PC-9 (cell line): Measurements from ENCODE around the gene STK39. TPM values are rescaled to one million over a fixed set of nuclear protein-coding genes. Genes with fewer than 3 reads are reported as not detected.

ENCODE experiments used
- BruUV-seq: library from RNA; stranded (reverse); fragments of 400-500 nt; replicated peaks from 2 replicates; lab custom pipeline; 2021; lab: Mats Ljungman, UMichigan
- CTCF ChIA-PET: fragments of 300-600 bp; sonication (Branson Sonifier 250); formaldehyde crosslinking; loops from one replicate; lab custom pipeline; 2022; ENCODE audit warnings: antibody characterized with exemption; lab: Charles Lee
- POLR2A ChIA-PET: fragments of 300-600 bp; sonication (Branson Sonifier 250); formaldehyde crosslinking; loops from one replicate; lab custom pipeline; 2022; ENCODE audit warnings: antibody characterized with exemption; ENCODE audit not compliant: unreplicated experiment; lab: Charles Lee
- DNase-seq, 2 experiments: peaks; one replicate each; pipeline versions ENCODE4 v3.0.0 to v3.0.0-alpha.2; 2015 to 2022; ENCODE audit warnings: mixed read lengths in 1 of 2
- H2AFZ ChIP-seq: fragments of 200-600 bp; sonication (generic); 2 replicates; pipeline ENCODE4 v1.8.1; 2017; ENCODE audit warnings: antibody characterized with exemption
- H3F3A ChIP-seq: fragments of 200-600 bp; sonication (generic); 2 replicates; pipeline ENCODE4 v1.8.1; 2017; ENCODE audit warnings: antibody characterized with exemption, mild to moderate bottlenecking, low read depth; ENCODE audit not compliant: insufficient read depth
- H3K27ac ChIP-seq: fragments of 200-600 bp; sonication (generic); 2 replicates; pipeline ENCODE4 v1.6.1; 2016; ENCODE audit warnings: mixed run types
- H3K27me3 ChIP-seq: fragments of 200-600 bp; sonication (generic); 2 replicates; pipeline ENCODE4 v1.6.1; 2016; ENCODE audit warnings: low read depth, mixed run types; ENCODE audit not compliant: insufficient read depth
- H3K36me3 ChIP-seq: fragments of 200-600 bp; sonication (generic); 2 replicates; pipeline ENCODE4 v1.6.1; 2016; ENCODE audit warnings: low read depth, mixed run types
- H3K4me1 ChIP-seq: fragments of 200-600 bp; sonication (generic); replicated peaks from 2 replicates; pipeline ENCODE4 v1.6.1; 2016; ENCODE audit warnings: mixed run types; ENCODE audit not compliant: insufficient read depth
- H3K4me2 ChIP-seq: fragments of 200-600 bp; sonication (generic); 2 replicates; pipeline ENCODE4 v1.6.1; 2017; ENCODE audit warnings: mixed run types
- H3K4me3 ChIP-seq: fragments of 200-600 bp; sonication (generic); 2 replicates; pipeline ENCODE4 v1.6.1; 2016; ENCODE audit warnings: mixed run types
- H3K79me2 ChIP-seq: fragments of 200-600 bp; sonication (generic); 2 replicates; pipeline ENCODE4 v1.6.1; 2017; ENCODE audit warnings: low read depth, mixed run types
- H3K9me2 ChIP-seq: fragments of 200-600 bp; sonication (generic); 2 replicates; pipeline ENCODE4 v1.8.1; 2017; ENCODE audit warnings: mild to moderate bottlenecking; ENCODE audit not compliant: insufficient read depth
- H3K9me3 ChIP-seq: fragments of 200-600 bp; sonication (generic); 2 replicates; pipeline ENCODE4 v1.8.1; 2016; ENCODE audit warnings: low read depth; ENCODE audit not compliant: insufficient read depth
- H4K20me1 ChIP-seq: fragments of 200-600 bp; sonication (generic); 2 replicates; pipeline ENCODE4 v1.8.1; 2017; ENCODE audit not compliant: insufficient read depth
- CTCF ChIP-seq: fragments of 200-600 bp; sonication (generic); conservative IDR thresholded peaks from 2 replicates; pipeline ENCODE4 v1.6.1; 2017; ENCODE audit warnings: mixed run types, antibody characterized with exemption, mild to moderate bottlenecking, moderate library complexity
- EZH2 ChIP-seq: fragments of 200-600 bp; sonication (generic); IDR thresholded peaks from 2 replicates; pipeline ENCODE4 v1.8.0; 2017; ENCODE audit warnings: antibody characterized with exemption, low read depth
- intact Hi-C: fragments of 100-400 bp; cut with micrococcal nuclease; formaldehyde crosslinking; loops from one replicate; pipeline ENCODE4 v1.10.0; 2022; ENCODE audit not compliant: unreplicated experiment
- total RNA-seq: library from RNA; stranded (reverse); gene quantifications from 2 replicates; pipeline ENCODE4 v1.2.3, GENCODE V29; 2021

Gene STK39
- total RNA-seq, 1 experiment from 2014 or later, result 14.5 TPM

GRCh38 chr2:168034616-168035015 lies 212.8 kb downstream of the STK39 start:
- H3K4me3 ChIP-seq, result no peak overlapping the region
- H3K79me2 ChIP-seq, result no peaks in the 10 kb centered on the region; the same call in 1 of the 2 replicates
- intact Hi-C loops, result no loop called here
- no peaks in the 10 kb centered on the region for H3K27me3 ChIP-seq
- CTCF ChIA-PET, result no interaction called here
- no peak overlapping the region for H3K27ac ChIP-seq
- H2AFZ ChIP-seq, result no peak overlapping the region
- no peaks in the 10 kb centered on the region for H3K4me1 ChIP-seq
- no peak overlapping the region for H3K4me2 ChIP-seq
- POLR2A ChIA-PET, result no interaction called here
- H3K9me3 ChIP-seq, result no peaks in the 10 kb centered on the region
- H3K36me3 ChIP-seq, result no peaks in the 10 kb centered on the region
- H3K9me2 ChIP-seq, result no peaks in the 10 kb centered on the region
- H4K20me1 ChIP-seq, result no peaks in the 10 kb centered on the region
- H3F3A ChIP-seq, result no peaks in the 10 kb centered on the region
- no peak for DNase-seq
- no TSS peak for BruUV-seq
- no peak for TF ChIP-seq CTCF
- no peak for TF ChIP-seq EZH2

- Histone ChIP-seq H3K36me3 (no peaks in the 10 kb centered on the region), H3K4me3 (no peak overlapping the region), H3K4me1 (no peaks in the 10 kb centered on the region), H4K20me1 (no peaks in the 10 kb centered on the region), H3K9me3 (no peaks in the 10 kb centered on the region), H3K4me2 (no peak overlapping the region), H3K79me2 (no peaks in the 10 kb centered on the region; the same call in 1 of the 2 replicates), H3K9me2 (no peaks in the 10 kb centered on the region), H3F3A (no peaks in the 10 kb centered on the region), H2AFZ (no peak overlapping the region), H3K27ac (no peak overlapping the region), H3K27me3 (no peaks in the 10 kb centered on the region)
- ChIA-PET POLR2A (no interaction called here), CTCF (no interaction called here)
- BruUV-seq, result no TSS peak
- DNase-seq, result no peak
- intact Hi-C loops, result no loop called here
- TF ChIP-seq CTCF (no peak), EZH2 (no peak)
Observed at GRCh38 chr2:168033966-168034365, 213.4 kb downstream of the STK39 start.

GRCh38 chr2:168032091-168032490 lies 215.3 kb downstream of the STK39 start:
- intact Hi-C loops, result no loop called here
- no peaks in the 10 kb centered on the region for H3K27me3 ChIP-seq
- ChIA-PET CTCF (no interaction called here), POLR2A (no interaction called here)
- no peak for DNase-seq
- H3K9me3 ChIP-seq, result no peaks in the 10 kb centered on the region
- BruUV-seq, result no TSS peak
- no peak for TF ChIP-seq EZH2
- no peak for TF ChIP-seq CTCF
- H4K20me1 ChIP-seq, result no peaks in the 10 kb centered on the region
- H3K79me2 ChIP-seq, result no peaks in the 10 kb centered on the region; the same call in 1 of the 2 replicates
- H3F3A ChIP-seq, result no peaks in the 10 kb centered on the region
- no peak overlapping the region for H3K27ac ChIP-seq
- H3K4me3 ChIP-seq, result no peak overlapping the region
- no peaks in the 10 kb centered on the region for H3K9me2 ChIP-seq
- H2AFZ ChIP-seq, result no peak overlapping the region
- no peaks in the 10 kb centered on the region for H3K36me3 ChIP-seq
- H3K4me2 ChIP-seq, result no peak overlapping the region
- no peaks in the 10 kb centered on the region for H3K4me1 ChIP-seq
